Activated naive CD4-positive, alpha-beta T cell treated with anti-CD3 and anti-CD28 coated beads, Interleukin-2, amount 50 U/mL, for 24 hours (primary cell): ENCODE data around the gene SNX33.
A peak's percentile ranks its signal among the peaks of the same experiment; 100 is the strongest.
"Not testable (repeated sequence)": the region's sequence is repeated elsewhere in the genome, so short reads cannot be mapped to it uniquely, and the experiment has no call there.

Experiments used
- H3K27ac Mint-ChIP-seq: one replicate; pipeline ENCODE4 v1.8.0; 2021; ENCODE audit warnings: mild to moderate bottlenecking, mixed read lengths
- H3K27me3 Mint-ChIP-seq: one replicate; pipeline ENCODE4 v1.8.0; 2021; ENCODE audit warnings: mixed read lengths
- H3K36me3 Mint-ChIP-seq: one replicate; pipeline ENCODE4 v1.8.0; 2021; ENCODE audit warnings: mixed read lengths
- H3K4me1 Mint-ChIP-seq: one replicate; pipeline ENCODE4 v1.8.0; 2021; ENCODE audit warnings: mixed read lengths
- H3K4me3 Mint-ChIP-seq: one replicate; pipeline ENCODE4 v1.8.0; 2021; ENCODE audit warnings: mild to moderate bottlenecking, mixed read lengths
- H3K9me3 Mint-ChIP-seq: one replicate; pipeline ENCODE4 v1.8.0; 2021; ENCODE audit warnings: mixed read lengths

Gene SNX33

DNA sequence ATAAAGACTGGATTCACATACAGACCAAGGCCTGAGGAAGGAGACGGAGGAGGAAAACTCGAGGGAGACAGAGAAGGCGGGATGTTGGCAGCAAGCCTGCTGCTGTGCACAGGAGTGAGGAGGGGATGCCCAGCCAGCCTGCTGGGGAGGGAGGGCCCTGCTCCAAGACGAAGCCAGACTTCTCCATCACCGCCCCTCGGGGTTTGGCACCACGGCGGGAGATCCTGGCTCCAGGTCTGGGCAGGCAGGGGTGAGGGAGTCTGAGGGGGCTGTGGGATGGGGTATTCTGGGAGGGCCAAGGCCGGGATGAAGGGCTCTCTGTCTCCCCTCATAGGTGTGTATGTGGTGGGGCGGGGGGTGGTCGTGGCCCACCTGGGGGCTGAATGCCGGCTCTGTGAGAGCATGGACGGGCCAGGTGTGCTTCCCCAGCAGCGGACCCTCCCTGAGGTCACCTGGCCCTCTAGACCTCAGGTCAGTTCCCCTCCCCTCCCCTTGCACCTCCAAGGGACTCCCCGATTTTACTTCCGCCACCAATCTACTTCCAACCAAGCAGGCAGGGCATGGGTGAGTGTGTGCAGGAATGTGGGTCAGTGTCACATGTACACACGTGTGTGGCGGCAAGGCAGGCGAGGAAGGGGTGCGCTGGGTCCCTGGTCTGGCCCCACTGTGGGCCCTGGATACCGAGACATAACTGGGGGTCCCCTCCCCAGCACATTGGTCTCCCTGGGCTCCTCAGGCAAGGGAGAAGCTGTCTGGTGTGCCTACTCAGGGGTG, 50.4 kb downstream of the SNX33 start:
- H3K36me3 Mint-ChIP-seq, H3K9me3 Mint-ChIP-seq, H3K4me1 Mint-ChIP-seq, H3K4me3 Mint-ChIP-seq, H3K27me3 Mint-ChIP-seq, H3K27ac Mint-ChIP-seq: not testable (repeated sequence)

DNA sequence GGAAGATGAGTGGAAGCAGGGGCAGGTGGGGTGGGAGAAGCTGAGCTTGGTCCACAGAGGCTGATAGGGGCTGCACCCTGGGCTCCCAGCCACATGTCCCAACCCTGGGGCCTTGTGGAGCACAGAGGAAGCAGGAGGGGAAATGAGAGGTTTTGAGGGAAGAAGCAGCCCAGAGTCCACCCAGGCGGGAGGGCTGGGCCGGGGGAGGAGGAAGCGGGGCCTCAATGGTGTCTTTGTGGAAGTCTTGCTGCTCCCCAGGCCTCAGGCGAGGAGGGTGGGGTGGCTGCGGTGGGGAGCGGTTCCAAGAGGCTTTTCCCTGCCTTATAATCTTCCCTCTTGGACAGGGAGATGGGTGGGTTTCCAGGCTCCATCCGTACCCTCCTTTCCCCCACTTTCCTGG, 51.8 kb downstream of the SNX33 start:
- H3K9me3 Mint-ChIP-seq, H3K27ac Mint-ChIP-seq, H3K4me1 Mint-ChIP-seq, H3K36me3 Mint-ChIP-seq, H3K4me3 Mint-ChIP-seq, H3K27me3 Mint-ChIP-seq: not testable (repeated sequence)

DNA sequence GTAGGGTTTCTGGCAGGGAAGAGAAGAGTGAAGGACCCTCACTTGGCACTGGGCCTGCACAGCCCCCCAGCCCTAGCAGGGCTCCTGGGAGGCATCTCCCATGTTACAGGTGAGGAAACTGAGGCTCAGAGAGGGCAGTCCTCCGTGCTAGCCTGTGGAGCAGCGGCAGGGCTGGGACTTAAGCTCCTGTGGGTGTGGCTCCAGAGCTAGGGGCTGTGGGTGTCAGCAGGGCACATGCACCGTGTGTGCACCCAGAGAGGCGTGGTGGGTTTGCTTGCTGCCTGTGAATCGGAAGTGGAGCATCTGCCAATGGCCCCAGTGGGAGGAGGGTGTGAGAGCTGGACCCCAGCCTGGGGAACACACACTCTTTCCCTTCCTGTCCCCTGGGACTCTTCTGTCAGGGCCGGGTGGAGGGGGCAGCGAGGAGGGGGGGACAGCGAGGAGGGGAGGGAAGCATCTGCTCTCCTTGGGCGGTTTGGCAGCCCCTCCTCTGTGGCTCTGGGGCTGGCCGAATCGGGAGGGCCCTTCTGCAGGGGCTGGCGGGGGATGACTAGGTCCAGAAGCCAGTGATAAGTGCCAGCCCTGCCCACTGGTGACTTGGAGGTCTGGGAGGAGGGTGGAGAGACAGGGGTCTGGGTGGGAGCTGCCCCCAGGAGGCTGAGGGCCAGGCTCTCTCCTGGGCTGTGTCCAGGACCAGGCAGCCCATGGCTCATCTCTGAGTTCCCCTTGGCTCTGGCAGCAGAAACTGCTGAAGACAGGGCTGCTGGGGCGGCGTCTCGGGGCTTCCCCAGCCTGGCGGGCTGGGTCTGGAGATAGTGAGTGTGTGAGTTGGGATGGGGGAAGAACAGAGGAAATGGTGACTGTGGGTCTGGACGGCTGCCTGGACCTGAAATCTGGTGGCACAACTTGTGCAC, 52.5 kb downstream of the SNX33 start:
- not testable (repeated sequence) for H3K4me3 Mint-ChIP-seq, H3K27me3 Mint-ChIP-seq, H3K9me3 Mint-ChIP-seq, H3K36me3 Mint-ChIP-seq, H3K4me1 Mint-ChIP-seq, H3K27ac Mint-ChIP-seq

DNA sequence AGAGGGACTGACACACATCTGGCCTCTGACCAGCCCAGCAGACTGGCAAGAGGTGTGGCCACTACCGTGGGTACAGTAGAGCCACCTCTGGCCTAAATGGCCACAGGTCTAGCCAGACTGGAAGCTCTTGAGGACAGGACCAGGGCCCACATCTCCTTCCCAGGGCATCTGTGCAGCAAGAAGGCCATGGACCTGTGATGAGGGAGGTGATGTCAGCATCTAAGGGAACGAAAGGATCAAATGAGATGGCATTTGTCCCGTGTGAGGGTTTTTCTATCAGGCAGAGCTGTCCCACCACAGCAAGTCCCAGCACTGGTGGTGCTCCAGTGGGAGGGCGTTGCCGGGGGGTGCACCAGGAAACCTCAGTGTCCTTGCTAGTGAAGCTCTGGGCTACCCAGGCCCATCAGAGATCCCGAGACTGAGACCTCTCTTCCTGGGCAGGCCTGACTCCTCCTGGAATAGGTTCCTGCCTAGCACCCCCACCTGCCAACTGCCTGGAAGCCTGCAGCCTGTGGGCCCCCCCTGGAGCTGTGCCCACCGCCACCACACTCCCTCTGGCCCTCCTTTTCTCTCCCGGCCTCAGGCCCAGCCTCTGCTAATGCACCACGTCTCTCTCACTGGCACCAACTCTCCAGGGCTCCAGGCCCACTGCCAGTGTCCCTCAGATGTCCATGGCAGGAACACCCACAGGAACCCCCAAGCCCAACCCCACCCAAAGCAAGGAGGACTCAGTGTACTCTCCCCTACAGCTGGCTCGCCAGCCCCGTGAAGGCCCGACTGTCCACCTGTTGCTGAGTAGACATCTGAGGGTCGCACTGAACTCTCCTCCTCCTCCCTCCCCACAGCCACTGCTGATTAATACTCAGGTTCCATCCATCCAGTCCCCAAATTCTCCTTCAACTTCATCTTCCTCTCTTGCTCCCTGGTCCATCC, 53.6 kb downstream of the SNX33 start:
- not testable (repeated sequence) for H3K27me3 Mint-ChIP-seq, H3K9me3 Mint-ChIP-seq, H3K27ac Mint-ChIP-seq, H3K4me3 Mint-ChIP-seq, H3K36me3 Mint-ChIP-seq, H3K4me1 Mint-ChIP-seq

DNA sequence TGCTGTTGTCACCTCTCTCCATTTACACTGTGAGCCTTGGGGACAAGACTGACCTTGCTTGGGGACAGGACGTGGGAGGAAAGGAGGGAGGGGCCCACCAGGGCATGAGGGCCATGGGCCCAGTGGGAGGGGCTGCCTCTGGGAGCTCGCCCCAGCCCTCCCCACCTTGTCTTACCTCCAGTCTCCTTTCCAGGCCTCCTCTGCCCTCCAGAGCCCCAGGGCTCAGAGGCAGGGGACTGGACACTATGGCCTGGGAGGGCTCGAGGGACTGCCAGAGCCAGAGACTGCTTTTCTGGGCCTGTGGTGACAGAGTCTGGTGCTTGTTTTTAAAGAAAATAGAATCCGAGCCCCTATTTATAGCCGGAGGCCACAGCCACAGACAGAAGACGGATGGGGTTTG, 54.7 kb downstream of the SNX33 start:
- H3K27ac Mint-ChIP-seq = peak overlapping the region; percentile 3
- no peaks in the 10 kb centered on the region for H3K36me3 Mint-ChIP-seq
- no peaks in the 10 kb centered on the region for H3K4me1 Mint-ChIP-seq
- no peaks in the 10 kb centered on the region for H3K27me3 Mint-ChIP-seq
- no peak overlapping the region for H3K4me3 Mint-ChIP-seq
- H3K9me3 Mint-ChIP-seq = no peaks in the 10 kb centered on the region

DNA sequence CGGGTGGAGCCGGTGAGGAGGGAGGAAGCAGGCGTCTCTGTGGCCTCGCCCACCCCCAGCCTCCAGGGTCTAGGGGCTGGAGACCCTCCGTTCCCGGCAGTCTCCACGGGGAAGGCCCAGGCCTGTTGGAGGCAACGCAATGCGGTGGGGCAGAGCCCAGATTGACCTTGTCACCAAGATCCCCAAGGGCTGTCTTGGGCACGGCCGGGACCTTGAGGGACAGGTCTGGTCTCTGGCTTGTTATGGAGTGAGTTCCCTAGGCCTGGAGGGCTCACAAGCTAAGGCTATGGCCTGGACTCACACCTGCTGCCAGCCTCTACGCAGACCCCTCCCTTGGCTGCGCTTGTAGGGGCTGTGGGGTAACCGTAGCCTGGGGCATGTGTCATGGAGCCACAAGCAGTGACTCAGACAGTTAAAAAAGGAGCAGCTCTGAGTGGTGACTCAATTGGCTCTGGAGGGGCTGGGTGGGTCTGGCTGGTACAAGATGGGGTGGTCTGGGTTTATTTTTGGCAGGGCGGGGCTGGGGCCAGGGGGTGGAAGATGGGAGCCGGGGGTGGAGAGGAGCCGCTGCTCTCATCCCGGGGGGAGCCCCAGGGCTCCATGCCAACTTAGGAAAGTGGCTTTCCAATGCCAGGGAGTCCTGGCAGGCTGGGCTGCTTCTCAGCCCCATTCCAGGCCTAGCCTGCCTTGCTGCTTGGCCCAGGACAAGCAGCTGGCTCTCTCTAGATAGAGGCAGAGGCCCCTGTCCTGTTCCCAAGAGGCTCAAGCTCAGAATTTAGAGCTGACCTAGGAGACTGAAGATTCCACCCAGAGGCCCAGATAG, 55.9 kb downstream of the SNX33 start:
- not testable (repeated sequence) for H3K9me3 Mint-ChIP-seq, H3K27me3 Mint-ChIP-seq, H3K4me1 Mint-ChIP-seq, H3K27ac Mint-ChIP-seq, H3K36me3 Mint-ChIP-seq, H3K4me3 Mint-ChIP-seq

DNA sequence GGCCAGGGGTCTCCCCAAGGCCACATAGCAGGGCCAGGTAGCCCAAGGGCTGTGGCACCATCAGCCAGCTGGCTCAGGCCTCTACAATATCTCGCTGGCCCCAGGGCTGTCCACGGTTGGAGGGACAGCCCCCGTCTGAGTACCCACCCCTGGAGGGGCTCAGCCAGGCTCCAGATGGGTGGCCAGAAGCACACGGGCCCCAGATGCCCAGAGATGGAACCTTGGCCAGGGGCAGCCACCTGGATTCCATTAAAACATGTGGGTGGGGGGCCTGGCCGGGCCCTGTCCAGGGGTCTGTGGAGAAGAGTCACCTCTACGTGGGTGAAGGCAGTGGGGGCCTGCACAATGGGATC, 56.5 kb downstream of the SNX33 start:
- Mint-ChIP-seq H3K27ac (no peak overlapping the region), H3K9me3 (no peaks in the 10 kb centered on the region), H3K4me3 (no peak overlapping the region), H3K4me1 (no peaks in the 10 kb centered on the region), H3K27me3 (no peaks in the 10 kb centered on the region), H3K36me3 (no peaks in the 10 kb centered on the region)

DNA sequence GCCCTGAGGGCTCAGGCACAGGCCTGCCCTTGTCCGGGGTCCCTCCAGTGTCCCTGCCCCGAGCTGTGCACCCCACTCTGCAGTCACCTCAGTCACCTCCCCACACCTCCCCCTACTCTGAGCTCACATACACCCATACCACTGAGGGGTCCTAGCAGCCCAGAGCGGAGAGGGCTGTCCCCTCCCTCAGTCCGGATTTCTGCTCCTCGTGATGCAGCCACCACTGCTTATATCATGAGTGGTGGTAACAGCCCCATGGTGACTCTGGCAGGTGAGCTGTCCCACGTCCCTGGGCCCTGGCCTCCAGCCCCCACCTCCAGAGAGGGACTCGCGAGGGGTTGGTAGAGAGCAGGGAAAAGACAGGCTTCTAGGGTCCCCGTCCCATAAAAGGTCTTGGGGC, 56.9 kb downstream of the SNX33 start:
- no peaks in the 10 kb centered on the region for H3K27me3 Mint-ChIP-seq
- H3K9me3 Mint-ChIP-seq = no peaks in the 10 kb centered on the region
- H3K36me3 Mint-ChIP-seq = no peaks in the 10 kb centered on the region
- no peaks in the 10 kb centered on the region for H3K4me1 Mint-ChIP-seq
- no peak overlapping the region for H3K27ac Mint-ChIP-seq
- no peak overlapping the region for H3K4me3 Mint-ChIP-seq

DNA sequence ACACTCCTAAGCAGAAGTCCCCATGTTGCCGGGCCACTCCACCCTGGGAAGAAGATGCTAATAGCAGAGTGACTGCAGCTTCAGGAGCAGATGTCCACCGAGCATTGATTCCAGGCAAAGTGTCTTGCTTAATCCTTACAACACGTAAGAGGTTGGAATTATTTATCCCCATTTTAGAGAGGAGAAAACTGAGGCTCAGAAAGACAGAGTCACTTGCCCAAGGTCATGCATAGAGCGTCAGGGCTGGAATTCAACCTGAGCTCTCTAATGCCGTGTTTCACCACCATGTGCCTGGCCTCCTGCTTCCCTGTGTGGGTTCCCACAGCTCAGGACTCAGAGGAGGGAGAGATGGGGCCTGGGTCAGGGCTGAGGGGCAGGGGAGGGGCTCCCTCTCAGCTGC, 57.7 kb downstream of the SNX33 start:
- H3K36me3 Mint-ChIP-seq, H3K9me3 Mint-ChIP-seq, H3K4me3 Mint-ChIP-seq, H3K4me1 Mint-ChIP-seq, H3K27me3 Mint-ChIP-seq, H3K27ac Mint-ChIP-seq: not testable (repeated sequence)

DNA sequence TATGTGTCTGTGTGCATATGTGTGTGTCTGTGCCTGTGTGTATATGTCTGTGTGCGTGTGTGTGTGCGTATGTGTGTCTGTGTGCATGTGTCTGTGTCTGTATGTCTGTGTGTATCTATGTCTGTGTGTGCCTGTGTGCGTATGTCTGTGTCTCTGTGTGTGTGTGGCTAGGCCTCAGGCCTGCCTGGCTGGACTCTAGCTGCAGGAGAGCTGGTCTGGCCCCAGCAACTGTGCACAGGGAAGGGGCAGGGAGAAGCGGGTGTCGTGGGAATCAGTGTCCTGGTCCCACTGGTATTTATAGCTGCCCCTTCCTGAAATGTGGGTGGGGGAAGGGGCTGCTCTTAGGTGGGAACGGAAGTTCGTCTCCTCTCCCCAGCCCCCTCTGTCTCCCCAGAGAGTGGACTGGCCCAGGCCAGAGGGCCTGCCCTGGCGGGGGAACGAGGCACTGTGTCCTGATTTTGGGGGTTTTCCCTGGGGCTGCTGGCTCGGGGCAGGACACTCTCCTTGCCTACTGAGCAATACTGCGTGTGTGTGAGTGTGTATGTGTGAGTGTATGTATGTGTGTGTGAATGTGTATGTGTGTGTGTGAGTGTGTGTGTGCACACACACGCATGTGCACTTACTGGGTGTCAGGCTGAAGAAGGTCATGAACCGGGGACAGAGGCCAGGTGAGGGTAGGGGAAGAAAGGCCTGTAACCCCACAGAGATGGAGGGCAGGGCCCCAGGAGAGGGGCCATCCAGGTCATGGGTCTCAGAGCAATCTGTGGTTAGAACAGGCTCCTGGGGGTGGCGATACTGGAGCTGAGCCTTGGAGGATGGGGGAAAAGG, 58.4 kb downstream of the SNX33 start:
- Mint-ChIP-seq H3K27me3 (no peaks in the 10 kb centered on the region), H3K36me3 (no peaks in the 10 kb centered on the region), H3K4me1 (no peaks in the 10 kb centered on the region), H3K4me3 (no peak overlapping the region), H3K27ac (no peak overlapping the region), H3K9me3 (no peaks in the 10 kb centered on the region)

DNA sequence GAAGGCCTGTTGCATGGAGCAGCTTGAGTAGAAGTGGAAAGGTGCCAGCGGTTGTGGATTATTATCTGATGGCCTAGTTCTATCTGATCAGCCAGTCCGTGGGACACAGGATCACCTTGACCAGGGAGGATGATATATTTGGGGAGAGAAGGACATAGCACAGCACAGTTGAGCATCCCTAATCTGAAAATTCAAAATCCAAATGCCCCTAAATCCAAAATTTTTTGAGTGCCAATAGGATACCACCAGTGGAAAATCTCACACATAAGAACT, 58.9 kb downstream of the SNX33 start:
- H3K9me3 Mint-ChIP-seq = no peaks in the 10 kb centered on the region
- H3K27ac Mint-ChIP-seq = no peak overlapping the region
- H3K36me3 Mint-ChIP-seq = no peaks in the 10 kb centered on the region
- H3K4me3 Mint-ChIP-seq = no peak overlapping the region
- H3K27me3 Mint-ChIP-seq = peaks cover under 1% of the 10 kb centered on the region
- no peaks in the 10 kb centered on the region for H3K4me1 Mint-ChIP-seq

DNA sequence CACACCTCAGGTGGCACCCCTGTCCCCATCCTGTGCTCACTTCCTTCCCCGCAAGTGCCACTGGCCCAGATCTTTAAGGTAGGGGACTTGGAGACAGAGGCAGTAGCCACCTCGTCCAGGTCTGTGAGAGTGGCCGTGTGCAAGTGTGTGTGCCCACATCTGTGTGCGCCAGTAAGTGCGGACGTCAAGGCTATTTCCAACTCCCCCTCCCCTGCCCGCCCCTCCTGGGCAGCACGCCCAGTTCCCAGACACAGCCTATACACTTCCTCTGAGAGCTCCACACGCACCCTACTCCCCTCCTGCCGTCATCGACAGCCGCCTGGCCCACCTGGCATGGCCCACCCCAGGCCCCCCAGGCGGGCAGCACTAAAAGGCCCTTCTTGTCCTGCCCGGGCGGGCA, 61.7 kb downstream of the SNX33 start:
- H3K36me3 Mint-ChIP-seq, H3K4me3 Mint-ChIP-seq, H3K4me1 Mint-ChIP-seq, H3K27ac Mint-ChIP-seq, H3K9me3 Mint-ChIP-seq, H3K27me3 Mint-ChIP-seq: not testable (repeated sequence)

DNA sequence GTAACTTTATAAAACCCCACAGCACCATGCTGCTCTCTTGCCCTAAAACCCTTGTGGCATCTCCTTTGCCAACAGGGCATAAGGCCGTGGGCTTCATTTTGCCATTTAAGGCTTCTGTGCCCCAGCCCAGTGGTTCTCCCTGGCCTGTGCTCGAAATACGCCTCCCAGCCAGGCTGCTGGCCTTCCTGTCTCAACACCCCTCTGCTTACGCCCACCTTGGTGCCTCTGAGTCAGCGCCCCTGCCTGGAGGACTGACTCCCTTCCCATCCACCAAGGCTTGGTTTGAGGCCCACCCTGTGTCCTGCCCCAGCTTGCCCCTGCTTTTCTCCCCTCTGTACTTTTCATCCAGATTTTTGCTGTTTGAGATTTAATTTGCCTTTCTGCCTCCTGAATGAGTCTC, 63.2 kb downstream of the SNX33 start:
- H3K27ac Mint-ChIP-seq, H3K36me3 Mint-ChIP-seq, H3K27me3 Mint-ChIP-seq, H3K4me3 Mint-ChIP-seq, H3K4me1 Mint-ChIP-seq, H3K9me3 Mint-ChIP-seq: not testable (repeated sequence)

DNA sequence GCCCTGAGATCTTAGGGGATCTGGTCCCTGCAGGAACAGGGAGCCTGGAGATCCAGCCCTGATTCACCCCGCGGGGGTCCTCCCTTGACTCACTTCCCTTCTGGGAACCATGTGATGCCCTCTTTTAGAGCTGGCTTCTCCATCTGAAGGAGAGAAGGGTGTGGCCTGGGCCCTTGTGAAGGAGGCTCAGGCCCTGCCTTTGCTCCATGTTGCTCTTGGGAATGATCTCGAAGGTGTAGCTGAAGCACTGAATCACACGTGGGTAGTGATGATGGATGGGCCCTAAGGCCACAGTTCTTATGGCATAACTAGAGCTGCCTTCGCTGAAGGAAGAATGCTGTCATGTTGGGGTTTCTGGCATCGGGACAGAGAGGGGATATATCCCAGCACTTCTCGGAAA, 63.8 kb downstream of the SNX33 start:
- not testable (repeated sequence) for H3K4me1 Mint-ChIP-seq, H3K36me3 Mint-ChIP-seq, H3K27me3 Mint-ChIP-seq, H3K9me3 Mint-ChIP-seq, H3K4me3 Mint-ChIP-seq, H3K27ac Mint-ChIP-seq
